ENCODE measurements around the gene DOCK8. TPM values are rescaled to one million over a fixed set of nuclear protein-coding genes. Genes with fewer than 3 reads are reported as not detected.
A peak's percentile ranks its signal among the peaks of the same experiment; 100 is the strongest.

DOCK8 gene
- total and polyA plus RNA-seq, 2 experiments from 2014 or later: 0.94 to 1.2 TPM

GRCh38 chr9:401223-401622 is 186.6 kb downstream of the DOCK8 start (continued):
- TF ChIP-seq, protein P1, sequence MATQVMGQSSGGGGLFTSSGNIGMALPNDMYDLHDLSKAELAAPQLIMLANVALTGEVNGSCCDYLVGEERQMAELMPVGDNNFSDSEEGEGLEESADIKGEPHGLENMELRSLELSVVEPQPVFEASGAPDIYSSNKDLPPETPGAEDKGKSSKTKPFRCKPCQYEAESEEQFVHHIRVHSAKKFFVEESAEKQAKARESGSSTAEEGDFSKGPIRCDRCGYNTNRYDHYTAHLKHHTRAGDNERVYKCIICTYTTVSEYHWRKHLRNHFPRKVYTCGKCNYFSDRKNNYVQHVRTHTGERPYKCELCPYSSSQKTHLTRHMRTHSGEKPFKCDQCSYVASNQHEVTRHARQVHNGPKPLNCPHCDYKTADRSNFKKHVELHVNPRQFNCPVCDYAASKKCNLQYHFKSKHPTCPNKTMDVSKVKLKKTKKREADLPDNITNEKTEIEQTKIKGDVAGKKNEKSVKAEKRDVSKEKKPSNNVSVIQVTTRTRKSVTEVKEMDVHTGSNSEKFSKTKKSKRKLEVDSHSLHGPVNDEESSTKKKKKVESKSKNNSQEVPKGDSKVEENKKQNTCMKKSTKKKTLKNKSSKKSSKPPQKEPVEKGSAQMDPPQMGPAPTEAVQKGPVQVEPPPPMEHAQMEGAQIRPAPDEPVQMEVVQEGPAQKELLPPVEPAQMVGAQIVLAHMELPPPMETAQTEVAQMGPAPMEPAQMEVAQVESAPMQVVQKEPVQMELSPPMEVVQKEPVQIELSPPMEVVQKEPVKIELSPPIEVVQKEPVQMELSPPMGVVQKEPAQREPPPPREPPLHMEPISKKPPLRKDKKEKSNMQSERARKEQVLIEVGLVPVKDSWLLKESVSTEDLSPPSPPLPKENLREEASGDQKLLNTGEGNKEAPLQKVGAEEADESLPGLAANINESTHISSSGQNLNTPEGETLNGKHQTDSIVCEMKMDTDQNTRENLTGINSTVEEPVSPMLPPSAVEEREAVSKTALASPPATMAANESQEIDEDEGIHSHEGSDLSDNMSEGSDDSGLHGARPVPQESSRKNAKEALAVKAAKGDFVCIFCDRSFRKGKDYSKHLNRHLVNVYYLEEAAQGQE (IDR thresholded peaks at IDR 0.05; ENCODE audit: unreplicated experiment): no peak
- TF ChIP-seq, protein P2, sequence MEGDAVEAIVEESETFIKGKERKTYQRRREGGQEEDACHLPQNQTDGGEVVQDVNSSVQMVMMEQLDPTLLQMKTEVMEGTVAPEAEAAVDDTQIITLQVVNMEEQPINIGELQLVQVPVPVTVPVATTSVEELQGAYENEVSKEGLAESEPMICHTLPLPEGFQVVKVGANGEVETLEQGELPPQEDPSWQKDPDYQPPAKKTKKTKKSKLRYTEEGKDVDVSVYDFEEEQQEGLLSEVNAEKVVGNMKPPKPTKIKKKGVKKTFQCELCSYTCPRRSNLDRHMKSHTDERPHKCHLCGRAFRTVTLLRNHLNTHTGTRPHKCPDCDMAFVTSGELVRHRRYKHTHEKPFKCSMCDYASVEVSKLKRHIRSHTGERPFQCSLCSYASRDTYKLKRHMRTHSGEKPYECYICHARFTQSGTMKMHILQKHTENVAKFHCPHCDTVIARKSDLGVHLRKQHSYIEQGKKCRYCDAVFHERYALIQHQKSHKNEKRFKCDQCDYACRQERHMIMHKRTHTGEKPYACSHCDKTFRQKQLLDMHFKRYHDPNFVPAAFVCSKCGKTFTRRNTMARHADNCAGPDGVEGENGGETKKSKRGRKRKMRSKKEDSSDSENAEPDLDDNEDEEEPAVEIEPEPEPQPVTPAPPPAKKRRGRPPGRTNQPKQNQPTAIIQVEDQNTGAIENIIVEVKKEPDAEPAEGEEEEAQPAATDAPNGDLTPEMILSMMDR (conservative IDR thresholded peaks at IDR 0.05; ENCODE audit: low read depth in 2 of 2): no peak
- TF ChIP-seq NANOG (IDR thresholded peaks at IDR 0.05; ENCODE audit: borderline replicate concordance): no peak

DNA sequence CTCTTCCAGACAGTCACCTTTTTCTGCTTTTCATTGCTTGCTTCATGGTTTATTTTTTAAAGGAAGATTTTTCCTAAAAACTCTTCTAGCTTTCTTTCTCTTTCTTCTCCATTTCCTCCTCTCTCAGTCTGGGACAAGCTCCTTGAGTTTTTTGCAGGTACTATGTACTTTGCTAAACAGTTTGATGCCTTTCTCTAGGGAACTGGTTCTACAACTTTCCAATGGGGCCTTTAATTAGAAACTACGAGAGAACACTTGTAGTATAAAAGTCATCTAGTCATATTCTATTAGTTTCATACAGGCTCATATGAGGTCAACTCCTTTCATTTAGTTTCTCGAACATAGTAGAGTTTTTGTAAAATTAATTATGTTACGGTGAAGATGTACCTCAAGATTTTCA is 189.6 kb downstream of the DOCK8 start:
- H3K4me1 Mint-ChIP-seq: peaks cover 22% of the 10 kb centered on the region

More for the DNA sequence above, 189.6 kb downstream of the DOCK8 start:
- TF ChIP-seq EZH2phosphoT487 (IDR thresholded peaks at IDR 0.05; ENCODE audit: unreplicated experiment): no peak
- TF ChIP-seq POLR2AphosphoS5 (IDR thresholded peaks at IDR 0.05; ENCODE audit: low read depth): no peak
- TF ChIP-seq, protein P2 (conservative IDR thresholded peaks at IDR 0.05; ENCODE audit: low read depth in 2 of 2): no peak
- no peak for TF ChIP-seq CREB1 (CRISPR knock-in tag; IDR thresholded peaks at IDR 0.05; ENCODE audit: low read depth)
- no peak for TF ChIP-seq JUNB (IDR thresholded peaks at IDR 0.05; ENCODE audit: unreplicated experiment)
- TF ChIP-seq, protein P3, sequence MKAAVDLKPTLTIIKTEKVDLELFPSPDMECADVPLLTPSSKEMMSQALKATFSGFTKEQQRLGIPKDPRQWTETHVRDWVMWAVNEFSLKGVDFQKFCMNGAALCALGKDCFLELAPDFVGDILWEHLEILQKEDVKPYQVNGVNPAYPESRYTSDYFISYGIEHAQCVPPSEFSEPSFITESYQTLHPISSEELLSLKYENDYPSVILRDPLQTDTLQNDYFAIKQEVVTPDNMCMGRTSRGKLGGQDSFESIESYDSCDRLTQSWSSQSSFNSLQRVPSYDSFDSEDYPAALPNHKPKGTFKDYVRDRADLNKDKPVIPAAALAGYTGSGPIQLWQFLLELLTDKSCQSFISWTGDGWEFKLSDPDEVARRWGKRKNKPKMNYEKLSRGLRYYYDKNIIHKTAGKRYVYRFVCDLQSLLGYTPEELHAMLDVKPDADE (IDR thresholded peaks at IDR 0.05): no peak
- no peak for TF ChIP-seq ZNF114 (CRISPR knock-in tag; IDR thresholded peaks at IDR 0.05)
- TF ChIP-seq, protein P1 (IDR thresholded peaks at IDR 0.05; ENCODE audit: unreplicated experiment): no peak
- no peak for TF ChIP-seq NANOG (IDR thresholded peaks at IDR 0.05; ENCODE audit: borderline replicate concordance)
- H3K27me3 ChIP-seq (ENCODE audit: insufficient read depth): no peaks in the 10 kb centered on the region
- no peak overlapping the region for H3K4me3 ChIP-seq
- no peaks in the 10 kb centered on the region for H3K79me2 ChIP-seq (replicated peaks; ENCODE audit: insufficient read depth)
- H3K4me1 ChIP-seq (ENCODE audit: insufficient read depth): peaks cover 20% of the 10 kb centered on the region
- H3K36me3 Mint-ChIP-seq (ENCODE audit: low read depth): peaks cover 21% of the 10 kb centered on the region
- H3F3A ChIP-seq (replicated peaks; ENCODE audit: low read depth): no peaks in the 10 kb centered on the region
- H2AFZ ChIP-seq: peak overlapping the region; percentile 29; the same call in 1 of the 2 replicates
- H3K9me3 Mint-ChIP-seq: peaks cover 18% of the 10 kb centered on the region
- no peak overlapping the region for H3K27ac ChIP-seq (ENCODE audit: low read depth)
- H4K20me1 ChIP-seq (replicated peaks; ENCODE audit: insufficient read depth): no peaks in the 10 kb centered on the region
- peaks cover 17% of the 10 kb centered on the region for H3K27me3 Mint-ChIP-seq (ENCODE audit: insufficient read depth, low read depth, poor library complexity)
- no peaks in the 10 kb centered on the region for H3K36me3 ChIP-seq (ENCODE audit: insufficient read depth)
- H3K9me2 ChIP-seq (ENCODE audit: insufficient read depth): 0 out of 2 replicates have a peak, but pooled peaks cover 3% of the 10 kb centered on the region
- no peak overlapping the region for H3K4me2 ChIP-seq
- ATAC-seq: no peak
- no peak overlapping the region for H3K4me3 Mint-ChIP-seq
- DNase-seq (ENCODE audit: low spot score): no peak
- no peak overlapping the region for H3K27ac Mint-ChIP-seq

Measured in GM23338 (cell line).